Measurements from ENCODE around the gene NDUFAB1. TPM values are rescaled to one million over a fixed set of nuclear protein-coding genes. Genes with fewer than 3 reads are reported as not detected.
"Not testable (repeated sequence)": the region's sequence is repeated elsewhere in the genome, so short reads cannot be mapped to it uniquely, and the experiment has no call there.

Gene NDUFAB1
- total RNA-seq, 1 donor from 2014 or later, result 86.3 TPM

DNA sequence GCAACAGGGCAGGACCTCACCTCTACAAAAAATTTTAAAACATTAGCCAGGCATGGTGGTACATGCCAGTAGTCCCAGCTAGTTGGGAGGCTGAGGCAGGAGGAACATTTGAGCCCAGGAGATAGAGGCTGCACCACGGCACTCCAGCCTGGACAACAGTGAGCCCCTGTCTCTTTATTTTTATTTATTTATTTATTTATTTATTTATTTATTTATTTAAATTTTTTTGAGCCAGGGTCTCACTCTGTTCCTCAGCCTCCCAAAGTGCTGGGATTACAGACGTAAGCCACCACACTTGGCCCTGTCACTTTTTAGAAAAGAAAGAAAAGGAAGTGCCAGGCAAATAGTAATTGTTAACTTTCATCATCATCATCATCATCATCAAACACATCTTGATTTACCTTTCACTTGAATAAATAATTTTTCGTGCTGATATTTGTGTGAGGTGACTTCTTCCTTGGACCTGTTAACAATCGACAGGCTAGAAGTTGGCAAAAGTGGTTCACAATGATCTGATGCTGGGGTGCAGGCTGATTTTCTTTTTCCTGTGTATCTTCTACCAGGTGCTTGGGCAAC lies 38.4 kb upstream of the NDUFAB1 start:
- H3K27ac Mint-ChIP-seq, result no peak overlapping the region
- H3K4me1 Mint-ChIP-seq (ENCODE audit: unreplicated experiment), result no peaks in the 10 kb centered on the region
- TF ChIP-seq, protein P1, sequence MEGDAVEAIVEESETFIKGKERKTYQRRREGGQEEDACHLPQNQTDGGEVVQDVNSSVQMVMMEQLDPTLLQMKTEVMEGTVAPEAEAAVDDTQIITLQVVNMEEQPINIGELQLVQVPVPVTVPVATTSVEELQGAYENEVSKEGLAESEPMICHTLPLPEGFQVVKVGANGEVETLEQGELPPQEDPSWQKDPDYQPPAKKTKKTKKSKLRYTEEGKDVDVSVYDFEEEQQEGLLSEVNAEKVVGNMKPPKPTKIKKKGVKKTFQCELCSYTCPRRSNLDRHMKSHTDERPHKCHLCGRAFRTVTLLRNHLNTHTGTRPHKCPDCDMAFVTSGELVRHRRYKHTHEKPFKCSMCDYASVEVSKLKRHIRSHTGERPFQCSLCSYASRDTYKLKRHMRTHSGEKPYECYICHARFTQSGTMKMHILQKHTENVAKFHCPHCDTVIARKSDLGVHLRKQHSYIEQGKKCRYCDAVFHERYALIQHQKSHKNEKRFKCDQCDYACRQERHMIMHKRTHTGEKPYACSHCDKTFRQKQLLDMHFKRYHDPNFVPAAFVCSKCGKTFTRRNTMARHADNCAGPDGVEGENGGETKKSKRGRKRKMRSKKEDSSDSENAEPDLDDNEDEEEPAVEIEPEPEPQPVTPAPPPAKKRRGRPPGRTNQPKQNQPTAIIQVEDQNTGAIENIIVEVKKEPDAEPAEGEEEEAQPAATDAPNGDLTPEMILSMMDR (conservative IDR thresholded peaks at IDR 0.05), result no peak
- H3K4me3 Mint-ChIP-seq, result no peak overlapping the region
- H3K9me3 Mint-ChIP-seq, result no peaks in the 10 kb centered on the region
- no peak for DNase-seq (ENCODE audit: extremely low spot score, unreplicated experiment)
- peaks cover 7% of the 10 kb centered on the region for H3K36me3 Mint-ChIP-seq
- H3K27me3 Mint-ChIP-seq, result no peaks in the 10 kb centered on the region

DNA sequence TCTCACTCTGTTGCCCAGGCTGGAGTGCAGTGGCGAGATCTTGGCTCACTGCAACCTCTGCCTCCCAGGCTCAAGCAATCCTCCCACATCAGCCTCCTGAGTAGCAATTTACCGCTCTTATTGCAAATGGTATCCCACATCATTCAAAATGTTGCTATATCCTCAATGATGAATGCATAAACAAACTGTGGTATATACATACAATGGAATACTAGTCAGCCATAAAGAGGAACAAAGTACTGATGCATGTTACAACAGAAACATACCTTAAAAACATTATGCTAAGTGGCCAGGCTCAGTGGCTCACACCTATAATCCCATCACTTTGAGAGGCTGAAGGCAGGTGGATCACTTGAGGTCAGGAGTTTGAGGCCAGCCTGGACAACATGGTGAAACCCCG lies 35.8 kb upstream of the NDUFAB1 start:
- not testable (repeated sequence) for H3K4me1 Mint-ChIP-seq (ENCODE audit: unreplicated experiment); H3K9me3 Mint-ChIP-seq; H3K27me3 Mint-ChIP-seq; H3K4me3 Mint-ChIP-seq; DNase-seq (ENCODE audit: extremely low spot score, unreplicated experiment); H3K36me3 Mint-ChIP-seq; H3K27ac Mint-ChIP-seq

- Mint-ChIP-seq H3K27ac (peak overlapping the region; percentile 43), H3K4me3 (no peak overlapping the region), H3K36me3 (peaks cover 6% of the 10 kb centered on the region), H3K27me3 (no peaks in the 10 kb centered on the region), H3K9me3 (no peaks in the 10 kb centered on the region), H3K4me1 (ENCODE audit: unreplicated experiment) (no peaks in the 10 kb centered on the region)
- DNase-seq (ENCODE audit: extremely low spot score, unreplicated experiment), result no peak
- TF ChIP-seq, protein P1 (conservative IDR thresholded peaks at IDR 0.05), result no peak
Measured at GRCh38 chr16:23629516-23629915, 33.4 kb upstream of the NDUFAB1 start.

DNA sequence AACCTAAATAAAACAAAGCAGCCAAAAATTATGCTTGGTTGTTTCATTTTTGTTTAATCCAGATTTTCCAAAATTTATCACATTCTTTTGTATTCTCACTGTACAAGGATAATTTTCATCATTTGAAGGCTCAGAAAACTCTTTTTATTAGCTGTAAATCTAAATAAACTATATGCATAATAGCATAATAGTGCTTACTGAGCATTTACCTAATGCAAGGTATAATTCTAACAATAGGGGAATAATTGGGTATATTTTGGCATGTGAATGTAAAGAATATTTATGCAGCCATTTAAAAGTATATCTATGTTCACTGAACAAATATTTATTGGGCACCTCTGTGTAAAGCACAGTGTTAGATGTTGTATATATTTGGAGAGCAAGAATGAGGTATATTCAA lies 28.0 kb upstream of the NDUFAB1 start:
- Mint-ChIP-seq H3K9me3 (no peaks in the 10 kb centered on the region), H3K27me3 (no peaks in the 10 kb centered on the region), H3K36me3 (peaks cover 19% of the 10 kb centered on the region), H3K27ac (no peak overlapping the region), H3K4me3 (no peak overlapping the region), H3K4me1 (ENCODE audit: unreplicated experiment) (no peaks in the 10 kb centered on the region)
- DNase-seq (ENCODE audit: extremely low spot score, unreplicated experiment), result no peak
- TF ChIP-seq, protein P1 (conservative IDR thresholded peaks at IDR 0.05), result no peak

DNA sequence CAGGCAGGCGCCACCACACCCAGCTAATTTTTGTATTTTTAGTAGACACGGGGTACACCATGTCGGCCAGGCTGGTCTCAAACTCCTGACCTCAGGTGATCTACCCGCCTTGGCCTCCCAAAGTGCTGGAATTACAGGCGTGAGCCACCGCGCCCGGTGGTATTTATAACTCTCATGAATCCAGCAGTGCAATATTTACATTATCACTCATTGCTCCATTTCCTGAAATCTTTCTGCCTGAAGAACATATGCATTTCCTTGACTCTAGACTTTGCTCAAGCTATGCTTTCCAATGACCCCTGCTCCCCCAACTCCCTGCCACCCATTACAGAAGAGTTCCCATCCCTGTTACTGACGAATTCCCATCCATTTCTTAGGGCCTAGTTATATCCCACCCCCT lies 19.7 kb upstream of the NDUFAB1 start:
- Mint-ChIP-seq H3K36me3 (peaks cover 16% of the 10 kb centered on the region), H3K27ac (no peak overlapping the region), H3K4me1 (ENCODE audit: unreplicated experiment) (no peaks in the 10 kb centered on the region), H3K9me3 (no peaks in the 10 kb centered on the region), H3K27me3 (no peaks in the 10 kb centered on the region), H3K4me3 (no peak overlapping the region)
- TF ChIP-seq, protein P1 (conservative IDR thresholded peaks at IDR 0.05), result no peak
- no peak for DNase-seq (ENCODE audit: extremely low spot score, unreplicated experiment)

DNA sequence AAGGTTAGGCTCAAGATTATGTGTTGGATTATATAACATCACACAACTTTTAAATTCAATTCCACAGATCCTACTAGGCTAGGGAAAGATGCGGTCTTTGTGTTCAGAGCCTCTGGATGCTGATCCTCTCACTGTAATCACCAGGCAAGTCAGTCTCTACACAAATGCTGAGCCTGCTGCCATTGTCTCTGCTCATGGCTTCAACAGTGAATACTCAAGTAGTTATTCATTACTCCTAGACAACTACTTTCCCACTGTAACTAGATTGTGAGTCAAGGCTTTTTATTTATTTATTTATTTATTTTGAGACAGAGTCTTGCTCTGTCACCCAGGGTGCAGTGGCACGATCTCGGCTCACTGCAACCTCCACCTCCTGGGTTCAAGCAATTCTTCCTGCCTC lies 15.8 kb upstream of the NDUFAB1 start:
- H3K9me3 Mint-ChIP-seq, result no peaks in the 10 kb centered on the region
- no peaks in the 10 kb centered on the region for H3K4me1 Mint-ChIP-seq (ENCODE audit: unreplicated experiment)
- no peak for DNase-seq (ENCODE audit: extremely low spot score, unreplicated experiment)
- no peak overlapping the region for H3K27ac Mint-ChIP-seq
- TF ChIP-seq, protein P1 (conservative IDR thresholded peaks at IDR 0.05), result no peak
- no peak overlapping the region for H3K4me3 Mint-ChIP-seq
- no peaks in the 10 kb centered on the region for H3K27me3 Mint-ChIP-seq
- peaks cover 9% of the 10 kb centered on the region for H3K36me3 Mint-ChIP-seq

- not testable (repeated sequence) for H3K36me3 Mint-ChIP-seq; DNase-seq (ENCODE audit: extremely low spot score, unreplicated experiment); H3K27me3 Mint-ChIP-seq; H3K27ac Mint-ChIP-seq; H3K4me1 Mint-ChIP-seq (ENCODE audit: unreplicated experiment); H3K9me3 Mint-ChIP-seq; H3K4me3 Mint-ChIP-seq
Measured at GRCh38 chr16:23610905-23611304, 14.8 kb upstream of the NDUFAB1 start.

Data from type B pancreatic cell (in vitro differentiated cells).